ENCODE measurements around the gene CDC26. TPM values are rescaled to one million over a fixed set of nuclear protein-coding genes. Genes with fewer than 3 reads are reported as not detected.

Gene CDC26
- total RNA-seq, 1 experiment from 2014 or later = 22.0 TPM

DNA sequence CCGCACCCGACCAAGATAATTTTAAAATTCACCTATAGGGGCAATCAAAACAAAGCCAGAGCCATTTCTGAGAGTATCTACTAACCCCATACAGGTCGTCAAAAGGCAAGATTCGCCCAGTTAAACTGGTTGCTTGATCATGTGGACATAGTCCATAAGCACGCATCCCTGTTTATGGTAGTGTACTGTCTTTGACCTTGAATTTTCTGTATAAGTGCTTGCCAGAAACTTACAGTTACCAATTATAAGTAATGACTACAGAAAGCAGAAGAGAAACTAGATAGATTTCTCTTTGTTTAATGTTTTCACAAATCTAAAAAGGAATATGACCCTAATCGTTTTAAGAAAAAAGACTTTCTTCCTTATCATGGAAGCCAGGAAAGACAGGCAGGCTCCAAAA, 28.4 kb downstream of the CDC26 start:
- DNase-seq (ENCODE audit: low read depth, low spot score) (no peak), ATAC-seq (no peak)
- no peaks in the 10 kb centered on the region for H3K9me2 ChIP-seq (ENCODE audit: insufficient read depth)
- no peak overlapping the region for H3K4me3 ChIP-seq (replicated peaks in 1 of 2; ENCODE audit: low read depth in 1 of 2, low read length in 2 of 2)
- ChIA-PET CTCF (no interaction called here), RAD21 (ENCODE audit: low non-redundant PET in 1 of 2, low total read pairs in 2 of 2, uncharacterized antibody in 2 of 2, unreplicated experiment in 2 of 2) (no interaction called here), POLR2A (no interaction called here)
- no peaks in the 10 kb centered on the region for H3K36me3 ChIP-seq (ENCODE audit: control insufficient read depth in 1 of 2, insufficient read depth in 2 of 2, low read length in 2 of 2)
- no peak overlapping the region for H3K27ac ChIP-seq (ENCODE audit: low read depth, low read length)
- intact Hi-C loops (cut with micrococcal nuclease) = no loop called here
- H3K9me3 ChIP-seq (ENCODE audit: control insufficient read depth in 1 of 2, insufficient read depth in 1 of 2, low read depth in 1 of 2, low read length in 2 of 2) = no peaks in the 10 kb centered on the region; a peak in 1 of 4 replicates
- no peaks in the 10 kb centered on the region for H3K4me1 ChIP-seq (ENCODE audit: control insufficient read depth in 1 of 2, insufficient read depth in 2 of 2, low read length in 2 of 2)
- H3K27me3 ChIP-seq (ENCODE audit: insufficient read depth, low read length) = no peaks in the 10 kb centered on the region
- H3K9ac ChIP-seq (ENCODE audit: low read length) = no peak overlapping the region
- H2AFZ ChIP-seq (ENCODE audit: low read depth, low read length, poor library complexity, severe bottlenecking) = no peak overlapping the region
- H3K4me2 ChIP-seq (ENCODE audit: low read length) = no peak overlapping the region
- H3K79me2 ChIP-seq (ENCODE audit: insufficient read depth, low read length) = peaks cover 6% of the 10 kb centered on the region
- no peaks in the 10 kb centered on the region for H4K20me1 ChIP-seq (ENCODE audit: insufficient read depth)
- no peak for TF ChIP-seq SIN3A (IDR thresholded peaks at IDR 0.05; ENCODE audit: low read depth)
- TF ChIP-seq, protein P1, sequence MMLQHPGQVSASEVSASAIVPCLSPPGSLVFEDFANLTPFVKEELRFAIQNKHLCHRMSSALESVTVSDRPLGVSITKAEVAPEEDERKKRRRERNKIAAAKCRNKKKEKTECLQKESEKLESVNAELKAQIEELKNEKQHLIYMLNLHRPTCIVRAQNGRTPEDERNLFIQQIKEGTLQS (IDR thresholded peaks at IDR 0.05) = no peak
- no peak for TF ChIP-seq ZNF274 (IDR thresholded peaks at IDR 0.05; ENCODE audit: low read depth, low read length)
- no peak for TF ChIP-seq EGR1 (IDR thresholded peaks at IDR 0.05; ENCODE audit: low read depth)
- TF ChIP-seq, protein P2, sequence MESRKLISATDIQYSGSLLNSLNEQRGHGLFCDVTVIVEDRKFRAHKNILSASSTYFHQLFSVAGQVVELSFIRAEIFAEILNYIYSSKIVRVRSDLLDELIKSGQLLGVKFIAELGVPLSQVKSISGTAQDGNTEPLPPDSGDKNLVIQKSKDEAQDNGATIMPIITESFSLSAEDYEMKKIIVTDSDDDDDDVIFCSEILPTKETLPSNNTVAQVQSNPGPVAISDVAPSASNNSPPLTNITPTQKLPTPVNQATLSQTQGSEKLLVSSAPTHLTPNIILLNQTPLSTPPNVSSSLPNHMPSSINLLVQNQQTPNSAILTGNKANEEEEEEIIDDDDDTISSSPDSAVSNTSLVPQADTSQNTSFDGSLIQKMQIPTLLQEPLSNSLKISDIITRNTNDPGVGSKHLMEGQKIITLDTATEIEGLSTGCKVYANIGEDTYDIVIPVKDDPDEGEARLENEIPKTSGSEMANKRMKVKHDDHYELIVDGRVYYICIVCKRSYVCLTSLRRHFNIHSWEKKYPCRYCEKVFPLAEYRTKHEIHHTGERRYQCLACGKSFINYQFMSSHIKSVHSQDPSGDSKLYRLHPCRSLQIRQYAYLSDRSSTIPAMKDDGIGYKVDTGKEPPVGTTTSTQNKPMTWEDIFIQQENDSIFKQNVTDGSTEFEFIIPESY (IDR thresholded peaks at IDR 0.05; ENCODE audit: extremely low read depth, insufficient replicate concordance, low read length) = no peak
- no peak for TF ChIP-seq TCF7L2 (IDR thresholded peaks at IDR 0.05; ENCODE audit: borderline replicate concordance, extremely low read depth, insufficient read depth, insufficient read length)
- TF ChIP-seq JUND (IDR thresholded peaks at IDR 0.05) = no peak
- TF ChIP-seq, protein P3, sequence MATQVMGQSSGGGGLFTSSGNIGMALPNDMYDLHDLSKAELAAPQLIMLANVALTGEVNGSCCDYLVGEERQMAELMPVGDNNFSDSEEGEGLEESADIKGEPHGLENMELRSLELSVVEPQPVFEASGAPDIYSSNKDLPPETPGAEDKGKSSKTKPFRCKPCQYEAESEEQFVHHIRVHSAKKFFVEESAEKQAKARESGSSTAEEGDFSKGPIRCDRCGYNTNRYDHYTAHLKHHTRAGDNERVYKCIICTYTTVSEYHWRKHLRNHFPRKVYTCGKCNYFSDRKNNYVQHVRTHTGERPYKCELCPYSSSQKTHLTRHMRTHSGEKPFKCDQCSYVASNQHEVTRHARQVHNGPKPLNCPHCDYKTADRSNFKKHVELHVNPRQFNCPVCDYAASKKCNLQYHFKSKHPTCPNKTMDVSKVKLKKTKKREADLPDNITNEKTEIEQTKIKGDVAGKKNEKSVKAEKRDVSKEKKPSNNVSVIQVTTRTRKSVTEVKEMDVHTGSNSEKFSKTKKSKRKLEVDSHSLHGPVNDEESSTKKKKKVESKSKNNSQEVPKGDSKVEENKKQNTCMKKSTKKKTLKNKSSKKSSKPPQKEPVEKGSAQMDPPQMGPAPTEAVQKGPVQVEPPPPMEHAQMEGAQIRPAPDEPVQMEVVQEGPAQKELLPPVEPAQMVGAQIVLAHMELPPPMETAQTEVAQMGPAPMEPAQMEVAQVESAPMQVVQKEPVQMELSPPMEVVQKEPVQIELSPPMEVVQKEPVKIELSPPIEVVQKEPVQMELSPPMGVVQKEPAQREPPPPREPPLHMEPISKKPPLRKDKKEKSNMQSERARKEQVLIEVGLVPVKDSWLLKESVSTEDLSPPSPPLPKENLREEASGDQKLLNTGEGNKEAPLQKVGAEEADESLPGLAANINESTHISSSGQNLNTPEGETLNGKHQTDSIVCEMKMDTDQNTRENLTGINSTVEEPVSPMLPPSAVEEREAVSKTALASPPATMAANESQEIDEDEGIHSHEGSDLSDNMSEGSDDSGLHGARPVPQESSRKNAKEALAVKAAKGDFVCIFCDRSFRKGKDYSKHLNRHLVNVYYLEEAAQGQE (IDR thresholded peaks at IDR 0.05; ENCODE audit: low read depth) = no peak
- TF ChIP-seq, protein P4, sequence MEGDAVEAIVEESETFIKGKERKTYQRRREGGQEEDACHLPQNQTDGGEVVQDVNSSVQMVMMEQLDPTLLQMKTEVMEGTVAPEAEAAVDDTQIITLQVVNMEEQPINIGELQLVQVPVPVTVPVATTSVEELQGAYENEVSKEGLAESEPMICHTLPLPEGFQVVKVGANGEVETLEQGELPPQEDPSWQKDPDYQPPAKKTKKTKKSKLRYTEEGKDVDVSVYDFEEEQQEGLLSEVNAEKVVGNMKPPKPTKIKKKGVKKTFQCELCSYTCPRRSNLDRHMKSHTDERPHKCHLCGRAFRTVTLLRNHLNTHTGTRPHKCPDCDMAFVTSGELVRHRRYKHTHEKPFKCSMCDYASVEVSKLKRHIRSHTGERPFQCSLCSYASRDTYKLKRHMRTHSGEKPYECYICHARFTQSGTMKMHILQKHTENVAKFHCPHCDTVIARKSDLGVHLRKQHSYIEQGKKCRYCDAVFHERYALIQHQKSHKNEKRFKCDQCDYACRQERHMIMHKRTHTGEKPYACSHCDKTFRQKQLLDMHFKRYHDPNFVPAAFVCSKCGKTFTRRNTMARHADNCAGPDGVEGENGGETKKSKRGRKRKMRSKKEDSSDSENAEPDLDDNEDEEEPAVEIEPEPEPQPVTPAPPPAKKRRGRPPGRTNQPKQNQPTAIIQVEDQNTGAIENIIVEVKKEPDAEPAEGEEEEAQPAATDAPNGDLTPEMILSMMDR (IDR thresholded peaks at IDR 0.05 in 2 of 3, conservative IDR thresholded peaks at IDR 0.05 in 1 of 3; ENCODE audit: borderline replicate concordance in 1 of 3, insufficient read depth in 1 of 3, low read depth in 2 of 3, low read length in 2 of 3) = no peak
- no peak for TF ChIP-seq CEBPB (IDR thresholded peaks at IDR 0.05; ENCODE audit: low read depth)
- no peak for TF ChIP-seq ZFX (IDR thresholded peaks at IDR 0.05)
- no peak for TF ChIP-seq YY1 (IDR thresholded peaks at IDR 0.05; ENCODE audit: extremely low read depth, insufficient replicate concordance, low read depth, low read length)
- TF ChIP-seq POLR2A (IDR thresholded peaks at IDR 0.05; ENCODE audit: borderline replicate concordance, extremely low read depth, insufficient read depth, insufficient read length) = no peak
- no peak for TF ChIP-seq SP1 (IDR thresholded peaks at IDR 0.05; ENCODE audit: low read depth)
- TF ChIP-seq, protein P5, sequence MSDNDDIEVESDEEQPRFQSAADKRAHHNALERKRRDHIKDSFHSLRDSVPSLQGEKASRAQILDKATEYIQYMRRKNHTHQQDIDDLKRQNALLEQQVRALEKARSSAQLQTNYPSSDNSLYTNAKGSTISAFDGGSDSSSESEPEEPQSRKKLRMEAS (IDR thresholded peaks at IDR 0.05) = no peak
- TF ChIP-seq RAD21 (IDR thresholded peaks at IDR 0.05; ENCODE audit: low read depth) = no peak
- TF ChIP-seq SRF (IDR thresholded peaks at IDR 0.05; ENCODE audit: low read depth) = no peak
- no peak for TF ChIP-seq EZH2phosphoT487 (IDR thresholded peaks at IDR 0.05; ENCODE audit: borderline replicate concordance)
- TF ChIP-seq ELF1 (IDR thresholded peaks at IDR 0.05; ENCODE audit: borderline replicate concordance, low read depth) = no peak
- no TSS peak for BruUV-seq (replicated peaks)
